GM12873 (cell line): ENCODE measurements around the gene ATP5MG.

Experiments used
- TF ChIP-seq, protein P1 (sequence below): IDR thresholded peaks from 2 replicates; pipeline ENCODE4 v1.5.1; 2012; ENCODE audit warnings: low read depth, mild to moderate bottlenecking, moderate library complexity, low read length, control low read depth; ENCODE audit not compliant: insufficient read depth; ENCODE audit errors: missing control alignments

The ATP5MG gene

GRCh38 chr11:118411530-118411929, 10.1 kb downstream of the ATP5MG start:
- TF ChIP-seq, protein P1, sequence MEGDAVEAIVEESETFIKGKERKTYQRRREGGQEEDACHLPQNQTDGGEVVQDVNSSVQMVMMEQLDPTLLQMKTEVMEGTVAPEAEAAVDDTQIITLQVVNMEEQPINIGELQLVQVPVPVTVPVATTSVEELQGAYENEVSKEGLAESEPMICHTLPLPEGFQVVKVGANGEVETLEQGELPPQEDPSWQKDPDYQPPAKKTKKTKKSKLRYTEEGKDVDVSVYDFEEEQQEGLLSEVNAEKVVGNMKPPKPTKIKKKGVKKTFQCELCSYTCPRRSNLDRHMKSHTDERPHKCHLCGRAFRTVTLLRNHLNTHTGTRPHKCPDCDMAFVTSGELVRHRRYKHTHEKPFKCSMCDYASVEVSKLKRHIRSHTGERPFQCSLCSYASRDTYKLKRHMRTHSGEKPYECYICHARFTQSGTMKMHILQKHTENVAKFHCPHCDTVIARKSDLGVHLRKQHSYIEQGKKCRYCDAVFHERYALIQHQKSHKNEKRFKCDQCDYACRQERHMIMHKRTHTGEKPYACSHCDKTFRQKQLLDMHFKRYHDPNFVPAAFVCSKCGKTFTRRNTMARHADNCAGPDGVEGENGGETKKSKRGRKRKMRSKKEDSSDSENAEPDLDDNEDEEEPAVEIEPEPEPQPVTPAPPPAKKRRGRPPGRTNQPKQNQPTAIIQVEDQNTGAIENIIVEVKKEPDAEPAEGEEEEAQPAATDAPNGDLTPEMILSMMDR = no peak

DNA sequence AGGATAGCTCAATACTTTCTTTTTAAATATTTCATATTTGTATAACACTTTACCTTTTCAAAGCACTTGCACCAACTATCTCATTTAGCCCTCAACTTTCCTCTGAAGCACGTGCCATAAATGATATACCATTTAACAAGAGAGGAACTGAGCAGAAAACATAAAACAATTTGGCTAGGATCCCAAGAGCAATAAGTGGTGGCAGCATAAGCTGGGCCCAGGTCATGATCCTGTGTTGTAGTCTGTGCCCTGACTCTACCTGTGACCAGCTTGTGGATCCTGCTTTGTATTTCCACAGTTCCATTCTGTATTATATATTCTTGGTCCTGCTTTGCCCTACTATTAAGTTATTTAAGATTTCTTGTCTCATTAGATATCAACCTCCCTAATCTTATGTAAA, 11.5 kb downstream of the ATP5MG start:
- TF ChIP-seq, protein P1 = no peak

GRCh38 chr11:118415062-118415738, 13.8 kb downstream of the ATP5MG start:
- TF ChIP-seq, protein P1 = no peak

- TF ChIP-seq, protein P1 = no peak
Measured at GRCh38 chr11:118415739-118416068, 14.3 kb downstream of the ATP5MG start.

DNA sequence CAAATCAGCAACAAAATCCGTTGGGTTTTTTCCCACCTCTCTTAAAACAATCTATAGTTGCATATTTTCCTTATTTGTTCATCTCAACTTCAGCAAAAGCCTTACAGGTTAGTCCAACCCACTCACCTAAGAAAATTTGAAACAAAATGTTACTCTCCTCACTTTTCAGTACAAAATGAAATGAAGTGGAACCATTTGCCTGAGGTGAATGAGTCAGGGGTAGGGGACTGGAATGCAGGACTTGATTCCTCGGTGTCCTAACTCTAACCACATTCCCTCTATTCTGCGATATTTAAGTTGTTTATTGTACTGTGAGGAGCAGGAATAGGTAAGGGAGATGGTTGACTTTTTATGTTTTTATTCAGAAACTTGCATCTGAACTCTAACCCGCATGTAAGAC, 16.4 kb downstream of the ATP5MG start:
- TF ChIP-seq, protein P1 = no peak

DNA sequence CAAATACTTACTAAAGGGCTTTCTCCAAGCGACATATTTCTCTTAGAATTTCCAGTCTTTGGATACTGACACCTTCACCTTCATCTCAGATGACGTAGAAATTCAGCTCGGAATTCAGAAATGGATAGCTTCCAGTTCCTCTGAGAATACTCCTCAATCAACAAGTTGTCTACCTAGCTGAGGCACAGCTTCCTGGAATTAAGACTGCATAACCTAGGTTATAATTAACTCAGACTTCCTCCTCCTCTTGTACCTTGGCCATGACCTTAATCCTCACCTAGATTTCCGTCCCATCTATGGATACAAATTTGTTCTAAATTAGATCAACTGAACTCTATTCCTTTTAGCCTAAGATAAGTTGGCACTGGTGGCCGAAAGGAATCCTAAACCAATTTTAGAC, 17.4 kb downstream of the ATP5MG start:
- TF ChIP-seq, protein P1 = no peak

GRCh38 chr11:118427707-118428106, 26.3 kb downstream of the ATP5MG start:
- TF ChIP-seq, protein P1 = no peak
